ENCODE measurements around the gene ALG14.

Gene ALG14

DNA sequence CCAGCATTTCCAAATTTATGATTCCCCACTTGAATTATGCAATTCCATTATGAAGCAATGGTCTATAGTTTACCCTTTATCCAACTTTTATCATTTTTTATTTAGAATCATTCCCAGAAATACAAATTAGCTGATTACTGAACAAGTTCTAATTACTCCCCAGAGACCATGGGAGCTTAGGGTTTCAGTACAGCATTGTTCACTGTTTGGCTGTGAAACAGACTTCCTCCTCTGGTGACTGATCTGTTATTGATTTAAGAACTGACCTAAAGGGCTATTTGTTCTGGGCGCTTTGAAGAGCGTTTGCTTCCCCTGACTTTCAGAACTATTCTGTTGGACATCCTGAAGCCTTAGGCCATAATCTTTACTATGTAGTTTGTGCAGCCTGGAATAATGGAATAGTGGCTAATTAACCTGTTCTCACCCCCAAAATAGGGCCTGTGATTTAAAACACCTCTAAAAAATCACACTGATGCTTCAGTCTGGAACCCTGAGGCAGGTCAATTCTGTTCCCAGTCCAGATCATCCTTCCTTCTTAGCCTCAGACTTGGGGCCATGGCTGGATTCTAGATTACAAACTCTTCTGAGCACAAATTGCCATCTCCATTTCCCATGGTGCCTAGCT lies 58.7 kb downstream of the ALG14 start:
- no peak overlapping the region for H3K4me2 ChIP-seq (ENCODE audit: low read length)
- TF ChIP-seq CTCF (IDR thresholded peaks at IDR 0.05; ENCODE audit: low read length) (no peak), EZH2 (IDR thresholded peaks at IDR 0.05; ENCODE audit: borderline replicate concordance, low read length) (no peak)
- no peak overlapping the region for H3K4me3 ChIP-seq (ENCODE audit: low read depth, low read length, poor library complexity, severe bottlenecking)
- no peak overlapping the region for H3K27ac ChIP-seq (ENCODE audit: low read depth, low read length, poor library complexity, severe bottlenecking)
- H3K9me3 ChIP-seq (ENCODE audit: low read length) = no peaks in the 10 kb centered on the region
- no peaks in the 10 kb centered on the region for H4K20me1 ChIP-seq (ENCODE audit: insufficient read depth, low read length)
- no peak overlapping the region for H2AFZ ChIP-seq (ENCODE audit: low read length)
- no peaks in the 10 kb centered on the region for H3K9me2 ChIP-seq (ENCODE audit: low read depth, low read length)
- no peaks in the 10 kb centered on the region for H3K79me2 ChIP-seq (ENCODE audit: insufficient read depth, low read length)
- H3K36me3 ChIP-seq (ENCODE audit: insufficient read depth, low read length) = no peaks in the 10 kb centered on the region
- H3F3A ChIP-seq (ENCODE audit: insufficient read depth, low read length) = no peaks in the 10 kb centered on the region
- no peak overlapping the region for H3K9ac ChIP-seq (ENCODE audit: low read length)
- no peaks in the 10 kb centered on the region for H3K27me3 ChIP-seq (ENCODE audit: insufficient read depth, low read length)
- H3K4me1 ChIP-seq (ENCODE audit: insufficient read depth, low read length, severe bottlenecking) = no peaks in the 10 kb centered on the region

DNA sequence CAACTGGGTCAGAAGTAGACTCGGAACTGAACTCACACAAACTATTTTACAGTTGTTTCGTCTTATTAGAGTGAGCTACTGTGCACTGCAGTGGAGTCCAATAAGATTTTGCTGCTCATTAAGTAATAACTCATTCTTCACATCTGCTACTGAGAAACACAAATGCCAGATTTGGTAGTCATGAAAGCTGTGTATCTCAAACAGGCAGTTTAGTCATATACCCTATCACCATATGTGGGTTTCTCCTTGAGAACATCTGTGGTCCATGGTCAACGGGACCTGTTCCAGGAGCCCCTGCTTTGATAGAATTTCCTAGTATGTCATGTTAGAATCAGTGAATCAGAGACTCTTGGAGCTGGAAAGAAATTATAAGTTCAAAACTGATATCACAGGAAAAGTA lies 60.4 kb downstream of the ALG14 start:
- H3K9me2 ChIP-seq (ENCODE audit: low read depth, low read length) = no peaks in the 10 kb centered on the region

DNA sequence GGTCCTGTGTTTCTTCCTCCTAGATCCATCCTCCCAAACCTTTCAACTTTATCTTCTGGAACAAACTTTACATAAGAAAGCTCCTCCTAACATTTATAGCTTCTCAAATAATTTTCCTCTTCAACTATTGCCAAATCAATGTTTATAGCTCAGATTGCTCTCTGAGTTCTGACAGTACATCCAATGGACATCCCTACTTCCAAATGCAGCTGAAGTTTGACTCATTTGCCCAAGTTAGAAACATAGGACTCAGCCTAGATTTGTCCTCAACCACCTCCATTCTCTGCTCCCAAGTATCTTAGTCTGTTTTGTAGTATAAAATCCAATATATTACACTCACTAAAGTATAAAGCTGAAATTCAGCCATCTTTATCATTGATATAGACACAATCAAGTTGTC lies 62.6 kb downstream of the ALG14 start:
- Histone ChIP-seq H2AFZ (ENCODE audit: low read length) (no peak overlapping the region), H4K20me1 (ENCODE audit: insufficient read depth, low read length) (no peaks in the 10 kb centered on the region), H3K36me3 (ENCODE audit: insufficient read depth, low read length) (no peaks in the 10 kb centered on the region), H3K9me3 (ENCODE audit: low read length) (no peaks in the 10 kb centered on the region), H3K4me2 (ENCODE audit: low read length) (no peak overlapping the region), H3K79me2 (ENCODE audit: insufficient read depth, low read length) (no peaks in the 10 kb centered on the region), H3K4me1 (ENCODE audit: insufficient read depth, low read length, severe bottlenecking) (no peaks in the 10 kb centered on the region), H3K27ac (ENCODE audit: low read depth, low read length, poor library complexity, severe bottlenecking) (no peak overlapping the region), H3K9me2 (ENCODE audit: low read depth, low read length) (no peaks in the 10 kb centered on the region), H3K4me3 (ENCODE audit: low read depth, low read length, poor library complexity, severe bottlenecking) (no peak overlapping the region), H3F3A (ENCODE audit: insufficient read depth, low read length) (no peaks in the 10 kb centered on the region), H3K27me3 (ENCODE audit: insufficient read depth, low read length) (no peaks in the 10 kb centered on the region), H3K9ac (ENCODE audit: low read length) (no peak overlapping the region)
- TF ChIP-seq EZH2 (IDR thresholded peaks at IDR 0.05; ENCODE audit: borderline replicate concordance, low read length) = no peak
- TF ChIP-seq CTCF (IDR thresholded peaks at IDR 0.05; ENCODE audit: low read length) = no peak

More for the DNA sequence above, 60.4 kb downstream of the ALG14 start:
- Histone ChIP-seq H3K79me2 (ENCODE audit: insufficient read depth, low read length) (no peaks in the 10 kb centered on the region), H3K9ac (ENCODE audit: low read length) (no peak overlapping the region), H3K4me2 (ENCODE audit: low read length) (no peak overlapping the region), H3K9me3 (ENCODE audit: low read length) (no peaks in the 10 kb centered on the region), H2AFZ (ENCODE audit: low read length) (no peak overlapping the region), H3K4me3 (ENCODE audit: low read depth, low read length, poor library complexity, severe bottlenecking) (no peak overlapping the region), H3K36me3 (ENCODE audit: insufficient read depth, low read length) (no peaks in the 10 kb centered on the region), H3K27ac (ENCODE audit: low read depth, low read length, poor library complexity, severe bottlenecking) (no peak overlapping the region), H3F3A (ENCODE audit: insufficient read depth, low read length) (no peaks in the 10 kb centered on the region), H3K4me1 (ENCODE audit: insufficient read depth, low read length, severe bottlenecking) (no peaks in the 10 kb centered on the region), H3K27me3 (ENCODE audit: insufficient read depth, low read length) (no peaks in the 10 kb centered on the region), H4K20me1 (ENCODE audit: insufficient read depth, low read length) (no peaks in the 10 kb centered on the region)
- TF ChIP-seq EZH2 (IDR thresholded peaks at IDR 0.05; ENCODE audit: borderline replicate concordance, low read length) (no peak), CTCF (IDR thresholded peaks at IDR 0.05; ENCODE audit: low read length) (no peak)

Measured in OCI-LY1 (cell line).